Fibroblast of pulmonary artery (primary cell): ENCODE measurements around the gene BDNF.
"Not testable (repeated sequence)": the region's sequence is repeated elsewhere in the genome, so short reads cannot be mapped to it uniquely, and the experiment has no call there.

Experiments
- DNase-seq: peaks from one replicate; pipeline ENCODE4 v3.0.0-alpha.2; 2010; ENCODE audit warnings: low read depth
- H3K4me3 ChIP-seq: replicated peaks from 2 replicates; pipeline ENCODE4 v1.5.1; 2011; ENCODE audit warnings: low read depth, mild to moderate bottlenecking, control low read depth, low read length, moderate library complexity
- CTCF ChIP-seq: IDR thresholded peaks from 2 replicates; pipeline ENCODE4 v1.5.1; 2011; ENCODE audit warnings: mild to moderate bottlenecking, control low read depth, low read length, inconsistent platforms; ENCODE audit errors: missing control alignments

The BDNF gene

GRCh38 chr11:27672836-27673464, 27.3 kb downstream of the BDNF start:
- H3K4me3 ChIP-seq = no peak overlapping the region
- no peak for TF ChIP-seq CTCF
- DNase-seq = peak; percentile 33

DNA sequence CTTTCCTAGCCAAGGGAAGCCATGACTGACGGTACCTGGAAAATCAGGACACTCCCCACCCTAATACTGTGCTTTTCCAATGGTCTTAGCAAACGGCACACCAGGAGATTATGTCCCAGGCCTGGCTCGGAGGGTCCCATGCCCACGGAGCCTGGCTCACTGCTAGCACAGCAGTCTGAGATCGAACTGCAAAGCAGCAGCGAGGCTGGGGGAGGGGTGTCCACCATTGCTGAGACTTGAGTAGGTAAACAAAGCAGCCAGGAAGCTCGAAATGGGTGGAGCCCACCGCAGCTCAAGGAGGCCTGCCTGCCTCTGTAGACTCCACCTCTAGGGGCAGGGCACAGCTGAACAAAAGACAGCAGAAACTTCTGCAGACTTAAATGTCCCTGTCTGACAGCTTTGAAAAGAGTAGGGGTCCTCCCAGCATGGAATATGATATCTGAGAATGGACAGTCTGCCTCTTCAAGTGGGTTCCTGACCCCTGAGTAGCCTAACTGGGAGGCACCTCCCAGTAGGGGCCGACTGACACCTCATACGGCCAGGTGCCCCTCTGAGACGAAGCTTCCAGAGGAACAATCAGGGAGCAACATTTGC, 34.6 kb downstream of the BDNF start:
- not testable (repeated sequence) for DNase-seq, H3K4me3 ChIP-seq

GRCh38 chr11:27663326-27663725, 36.9 kb downstream of the BDNF start:
- H3K4me3 ChIP-seq = no peak overlapping the region
- no peak for DNase-seq
- no peak for TF ChIP-seq CTCF

DNA sequence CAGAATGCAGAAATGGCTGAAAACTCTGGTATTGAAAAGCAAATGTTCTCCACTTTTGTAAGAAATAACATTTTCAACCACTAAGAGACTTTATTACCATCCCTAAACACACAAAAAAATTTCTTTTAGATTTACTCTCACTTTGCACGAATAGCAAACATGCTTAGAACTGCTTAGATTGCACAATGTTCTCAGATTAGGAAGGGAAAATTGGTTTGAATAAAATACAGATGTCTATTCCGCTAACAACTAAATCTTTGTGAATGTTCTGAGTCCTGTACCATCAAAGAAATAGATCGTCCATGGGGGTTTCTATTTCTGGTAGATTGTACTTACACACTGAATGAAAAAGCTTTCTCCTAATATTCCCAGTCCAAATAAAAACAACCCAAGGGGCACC, 40.1 kb downstream of the BDNF start:
- TF ChIP-seq CTCF = no peak
- no peak overlapping the region for H3K4me3 ChIP-seq
- DNase-seq = no peak

- TF ChIP-seq CTCF = no peak
- H3K4me3 ChIP-seq = no peak overlapping the region
These were observed 41.6 kb downstream of the BDNF start for GRCh38 chr11:27658535-27659236.

GRCh38 chr11:27656806-27657483, 43.3 kb downstream of the BDNF start:
- DNase-seq = no peak
- no peak overlapping the region for H3K4me3 ChIP-seq
- TF ChIP-seq CTCF = no peak

More at GRCh38 chr11:27658535-27659236, 41.6 kb downstream of the BDNF start:
- no peak for DNase-seq

DNA sequence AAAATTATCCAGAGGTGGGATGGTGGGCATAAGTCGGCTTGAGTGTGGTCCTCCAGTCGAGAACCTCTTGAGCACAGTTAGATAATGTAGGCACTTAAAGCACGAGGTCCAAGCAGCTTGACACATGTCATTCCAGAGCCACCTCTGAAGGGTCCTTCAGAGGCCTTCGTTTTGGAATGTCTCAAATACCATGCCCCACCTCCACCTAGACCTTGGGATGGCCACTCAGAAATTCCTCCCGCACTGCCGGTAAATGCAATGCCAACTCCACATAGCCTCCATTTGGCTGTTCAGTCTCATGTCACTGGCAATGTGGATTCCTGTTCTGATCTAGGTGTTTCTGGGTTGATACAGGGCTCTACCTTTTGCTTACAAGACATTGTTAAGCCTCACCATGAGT, 43.9 kb downstream of the BDNF start:
- no peak for TF ChIP-seq CTCF
- no peak for DNase-seq
- H3K4me3 ChIP-seq = no peak overlapping the region
